ENCODE measurements around the gene EEF1A2. TPM values are rescaled to one million over a fixed set of nuclear protein-coding genes. Genes with fewer than 3 reads are reported as not detected.
A peak's percentile ranks its signal among the peaks of the same experiment; 100 is the strongest.

Gene EEF1A2
- total RNA-seq, 1 experiment from 2014 or later = 26.0 TPM

- peaks cover 33% of the 10 kb centered on the region for H3K4me1 Mint-ChIP-seq
- CTCF ChIA-PET = interaction anchor here (1.7 kb wide), 1 partner anchor 24 kb away, joined by 8 read pairs; no protein-coding TSS in a partner anchor
- peaks cover 11% of the 10 kb centered on the region for H3K27me3 Mint-ChIP-seq (ENCODE audit: low read depth)
- DNase-seq (ENCODE audit: low spot score) (no peak), ATAC-seq (no peak)
- no peak overlapping the region; the same call in 1 of the 2 replicates for H3K4me3 Mint-ChIP-seq
- POLR2A ChIA-PET = no interaction called here
- TF ChIP-seq NR1H2 (CRISPR knock-in tag; IDR thresholded peaks at IDR 0.05) = no peak
- TF ChIP-seq GRHL2 (CRISPR knock-in tag; IDR thresholded peaks at IDR 0.05; ENCODE audit: insufficient replicate concordance, severe bottlenecking) = no peak
- TF ChIP-seq PRDM15 (CRISPR knock-in tag; IDR thresholded peaks at IDR 0.05) = no peak
- TF ChIP-seq NFYB (CRISPR knock-in tag; conservative IDR thresholded peaks at IDR 0.05; ENCODE audit: low read depth) = no peak
- TF ChIP-seq E2F5 (CRISPR knock-in tag; IDR thresholded peaks at IDR 0.05) = no peak
- TF ChIP-seq HMGXB4 (CRISPR knock-in tag; IDR thresholded peaks at IDR 0.05) = no peak
- TF ChIP-seq ATF1 (CRISPR knock-in tag; IDR thresholded peaks at IDR 0.05) = no peak
- no peak for TF ChIP-seq ZBTB21 (CRISPR knock-in tag; IDR thresholded peaks at IDR 0.05; ENCODE audit: borderline replicate concordance)
- no peak for TF ChIP-seq SOX15 (CRISPR knock-in tag; IDR thresholded peaks at IDR 0.05)
- TF ChIP-seq ZNF281 (CRISPR knock-in tag; IDR thresholded peaks at IDR 0.05) = no peak
- no peak for TF ChIP-seq ZSCAN18 (CRISPR knock-in tag; IDR thresholded peaks at IDR 0.05)
- H3K36me3 Mint-ChIP-seq = no peaks in the 10 kb centered on the region
- H3K27ac Mint-ChIP-seq = no peak overlapping the region
- no peaks in the 10 kb centered on the region for H3K9me3 Mint-ChIP-seq
These were observed 26.0 kb downstream of the EEF1A2 start for GRCh38 chr20:63472862-63473390.

GRCh38 chr20:63471981-63472831 is 26.7 kb downstream of the EEF1A2 start, which contains the start of gene KCNQ2:
TSS of gene KCNQ2 (minus strand) at chr20:63472655. CDS start at chr20:63472463, 192 bp downstream.
- peaks cover 11% of the 10 kb centered on the region for H3K27me3 Mint-ChIP-seq (ENCODE audit: low read depth)
- H3K9me3 Mint-ChIP-seq = no peaks in the 10 kb centered on the region
- ATAC-seq (peak; percentile 33), DNase-seq (ENCODE audit: low spot score) (peak; percentile 64)
- ChIA-PET CTCF (interaction anchor here (0.8 to 2.8 kb wide), 3 partner anchors 20 to 24 kb away, joined by 3 to 12 read pairs (median 8); no protein-coding TSS in a partner anchor), POLR2A (no interaction called here)
- H3K4me1 Mint-ChIP-seq = peaks cover 27% of the 10 kb centered on the region
- H3K36me3 Mint-ChIP-seq = no peaks in the 10 kb centered on the region
- H3K4me3 Mint-ChIP-seq = peak within 1 kb of the TSS; percentile 41
- no peak within 1 kb of the TSS for H3K27ac Mint-ChIP-seq
- TF ChIP-seq FOXJ3 (CRISPR knock-in tag; IDR thresholded peaks at IDR 0.05; ENCODE audit: borderline replicate concordance) (no peak), USF2 (CRISPR knock-in tag; IDR thresholded peaks at IDR 0.05) (no peak), FOXP1 (CRISPR knock-in tag; IDR thresholded peaks at IDR 0.05; ENCODE audit: borderline replicate concordance) (no peak), ATF6 (CRISPR knock-in tag; IDR thresholded peaks at IDR 0.05) (no peak)

All from WTC11 (cell line).